H9 (cell line): ENCODE data around the gene TMEM272. TPM values are rescaled to one million over a fixed set of nuclear protein-coding genes. Genes with fewer than 3 reads are reported as not detected.

Experiments
- DNase-seq: peaks from one replicate; pipeline ENCODE4 v3.0.0-alpha.2; 2017
- H2AFZ ChIP-seq: one replicate; pipeline ENCODE4 v1.6.1; 2013; ENCODE audit warnings: mild to moderate bottlenecking, low read length, control low read depth, moderate library complexity
- H2AK5ac ChIP-seq: 2 replicates; pipeline ENCODE4 v1.6.1; 2013; ENCODE audit warnings: low read length, control low read depth, mixed read lengths; ENCODE audit not compliant: insufficient read length
- H2BK120ac ChIP-seq: one replicate; pipeline ENCODE4 v1.6.1; 2013; ENCODE audit warnings: low read depth, mild to moderate bottlenecking, low read length, control low read depth, inconsistent platforms; ENCODE audit not compliant: poor library complexity, severe bottlenecking
- H2BK12ac ChIP-seq: 2 replicates; pipeline ENCODE4 v1.6.1; 2013; ENCODE audit warnings: low read length, control low read depth, mixed read lengths, low read depth; ENCODE audit not compliant: insufficient read length
- H2BK15ac ChIP-seq: 2 replicates; pipeline ENCODE4 v1.6.1; 2013; ENCODE audit warnings: low read depth, low read length, control low read depth
- H2BK20ac ChIP-seq: one replicate; pipeline ENCODE4 v1.6.1; 2013; ENCODE audit warnings: low read depth, mild to moderate bottlenecking, low read length, control low read depth, inconsistent platforms; ENCODE audit not compliant: poor library complexity, severe bottlenecking
- H2BK5ac ChIP-seq: 2 replicates; pipeline ENCODE4 v1.6.1; 2013; ENCODE audit warnings: low read length, control low read depth, mixed read lengths; ENCODE audit not compliant: insufficient read length
- H3K14ac ChIP-seq: 2 replicates; pipeline ENCODE4 v1.6.1; 2013; ENCODE audit warnings: low read length, control low read depth; ENCODE audit not compliant: insufficient read depth
- H3K18ac ChIP-seq: 2 replicates; pipeline ENCODE4 v1.6.1; 2013; ENCODE audit warnings: low read depth, mild to moderate bottlenecking, mixed read lengths, low read length, control low read depth; ENCODE audit not compliant: insufficient read length
- H3K23ac ChIP-seq: 2 replicates; pipeline ENCODE4 v1.6.1; 2013; ENCODE audit warnings: low read length, control low read depth, mixed read lengths, low read depth; ENCODE audit not compliant: insufficient read length
- H3K23me2 ChIP-seq: 2 replicates; pipeline ENCODE4 v1.6.1; 2013; ENCODE audit warnings: low read depth, mild to moderate bottlenecking, mixed read lengths, low read length, control low read depth; ENCODE audit not compliant: insufficient read length, poor library complexity, severe bottlenecking
- H3K27ac ChIP-seq: 2 replicates; pipeline ENCODE4 v1.5.1; 2013; ENCODE audit warnings: low read length, control low read depth, mixed read lengths, low read depth; ENCODE audit not compliant: insufficient read length
- H3K27me3 ChIP-seq: 2 replicates; pipeline ENCODE4 v1.6.1; 2013; ENCODE audit warnings: low read length, control low read depth, inconsistent platforms; ENCODE audit not compliant: insufficient read depth
- H3K4ac ChIP-seq: 2 replicates; pipeline ENCODE4 v1.6.1; 2013; ENCODE audit warnings: low read depth, mild to moderate bottlenecking, control low read depth, inconsistent platforms, low read length, moderate library complexity
- H3K4me1 ChIP-seq: 2 replicates; pipeline ENCODE4 v1.6.1; 2013; ENCODE audit warnings: low read length, control low read depth, inconsistent platforms; ENCODE audit not compliant: insufficient read depth
- H3K4me2 ChIP-seq: 2 replicates; pipeline ENCODE4 v1.6.1; 2013; ENCODE audit warnings: low read length, control low read depth, mixed read lengths; ENCODE audit not compliant: insufficient read length, insufficient read depth
- H3K56ac ChIP-seq: 2 replicates; pipeline ENCODE4 v1.6.1; 2013; ENCODE audit warnings: low read depth, mild to moderate bottlenecking, mixed read lengths, low read length, control low read depth; ENCODE audit not compliant: insufficient read length
- H3K79me1 ChIP-seq: 2 replicates; pipeline ENCODE4 v1.6.1; 2013; ENCODE audit warnings: low read depth, mild to moderate bottlenecking, moderate library complexity, low read length, control low read depth, inconsistent platforms; ENCODE audit not compliant: insufficient read depth, poor library complexity, severe bottlenecking
- H3K79me2 ChIP-seq: 2 replicates; pipeline ENCODE4 v1.6.1; 2013; ENCODE audit warnings: low read length, control low read depth, inconsistent platforms; ENCODE audit not compliant: insufficient read depth
- H3K9ac ChIP-seq: 2 replicates; pipeline ENCODE4 v1.6.1; 2013; ENCODE audit warnings: low read length, control low read depth, mixed read lengths; ENCODE audit not compliant: insufficient read length; ENCODE audit errors: extremely low read depth
- H3K9me3 ChIP-seq: one replicate; pipeline ENCODE4 v1.6.1; 2013; ENCODE audit warnings: low read depth, low read length, inconsistent platforms; ENCODE audit not compliant: control insufficient read depth
- H3T11ph ChIP-seq: one replicate; pipeline ENCODE4 v1.6.1; 2013; ENCODE audit warnings: mild to moderate bottlenecking, low read length, control low read depth, inconsistent platforms
- H4K20me1 ChIP-seq: one replicate; pipeline ENCODE4 v1.6.1; 2013; ENCODE audit not compliant: control insufficient read depth, insufficient read length, insufficient read depth
- H4K5ac ChIP-seq: 2 replicates; pipeline ENCODE4 v1.6.1; 2013; ENCODE audit warnings: low read depth, mild to moderate bottlenecking, mixed read lengths, low read length, control low read depth; ENCODE audit not compliant: insufficient read length
- H4K8ac ChIP-seq: replicated peaks from 2 replicates; pipeline ENCODE4 v1.6.1; 2013; ENCODE audit warnings: low read length, control low read depth, mixed read lengths, low read depth; ENCODE audit not compliant: insufficient read length
- H4K91ac ChIP-seq: 2 replicates; pipeline ENCODE4 v1.6.1; 2013; ENCODE audit warnings: low read depth, mild to moderate bottlenecking, moderate library complexity, mixed read lengths, low read length, control low read depth; ENCODE audit not compliant: insufficient read length
- H3K27ac Mint-ChIP-seq, 3 experiments: 2 replicates in 2 of 3; 3 replicates in 1 of 3; pipeline ENCODE4 v1.8.0; 2020 to 2021; ENCODE audit warnings: mixed read lengths in 3 of 3, mild to moderate bottlenecking in 1 of 3, moderate library complexity in 1 of 3
- H3K27me3 Mint-ChIP-seq: 2 replicates; pipeline ENCODE4 v1.8.0; 2021; ENCODE audit warnings: low read depth, mild to moderate bottlenecking, moderate library complexity, mixed read lengths
- H3K36me3 Mint-ChIP-seq, 3 experiments: 2 replicates in 2 of 3; 3 replicates in 1 of 3; pipeline ENCODE4 v1.8.0; 2020 to 2021; ENCODE audit warnings: low read depth in 3 of 3, mixed read lengths in 3 of 3; ENCODE audit not compliant: insufficient read depth in 1 of 3
- H3K4me1 Mint-ChIP-seq, 2 experiments: 2 replicates each; pipeline ENCODE4 v1.8.0; 2020; ENCODE audit warnings: mixed read lengths in 2 of 2
- H3K4me3 Mint-ChIP-seq, 2 experiments: 2 replicates in 1 of 2; 3 replicates in 1 of 2; pipeline ENCODE4 v1.8.0; 2020 to 2021; ENCODE audit warnings: mild to moderate bottlenecking in 2 of 2, mixed read lengths in 2 of 2, moderate library complexity in 1 of 2
- H3K9me3 Mint-ChIP-seq, 2 experiments: 2 replicates in 1 of 2; 3 replicates in 1 of 2; pipeline ENCODE4 v1.8.0; 2020; ENCODE audit warnings: mild to moderate bottlenecking in 2 of 2, mixed read lengths in 2 of 2, moderate library complexity in 1 of 2
- WGBS: extraction: QIAGEN DNeasy Blood & Tissue Kit; methylation state at CpG from one replicate; pipeline ENCODE4 v1.1.7; 2013; ENCODE audit warnings: missing lambda C conversion rate, low lambda C conversion rate, mixed read lengths; ENCODE audit not compliant: insufficient read length; ENCODE audit errors: extremely low coverage; 5-methylcytosine and 5-hydroxymethylcytosine counted together
- total RNA-seq: library from RNA; stranded (reverse); gene quantifications from 2 replicates; pipeline ENCODE4 v1.2.1, GENCODE V29; 2021
- TF ChIP-seq, protein P1 (sequence below): fragments of 200-600 bp; sonication (generic); conservative IDR thresholded peaks from 3 replicates; pipeline ENCODE4 v1.8.0; 2021; ENCODE audit warnings: antibody characterized with exemption, mild to moderate bottlenecking

TMEM272 gene
- total RNA-seq, 1 experiment from 2014 or later: not detected

DNA sequence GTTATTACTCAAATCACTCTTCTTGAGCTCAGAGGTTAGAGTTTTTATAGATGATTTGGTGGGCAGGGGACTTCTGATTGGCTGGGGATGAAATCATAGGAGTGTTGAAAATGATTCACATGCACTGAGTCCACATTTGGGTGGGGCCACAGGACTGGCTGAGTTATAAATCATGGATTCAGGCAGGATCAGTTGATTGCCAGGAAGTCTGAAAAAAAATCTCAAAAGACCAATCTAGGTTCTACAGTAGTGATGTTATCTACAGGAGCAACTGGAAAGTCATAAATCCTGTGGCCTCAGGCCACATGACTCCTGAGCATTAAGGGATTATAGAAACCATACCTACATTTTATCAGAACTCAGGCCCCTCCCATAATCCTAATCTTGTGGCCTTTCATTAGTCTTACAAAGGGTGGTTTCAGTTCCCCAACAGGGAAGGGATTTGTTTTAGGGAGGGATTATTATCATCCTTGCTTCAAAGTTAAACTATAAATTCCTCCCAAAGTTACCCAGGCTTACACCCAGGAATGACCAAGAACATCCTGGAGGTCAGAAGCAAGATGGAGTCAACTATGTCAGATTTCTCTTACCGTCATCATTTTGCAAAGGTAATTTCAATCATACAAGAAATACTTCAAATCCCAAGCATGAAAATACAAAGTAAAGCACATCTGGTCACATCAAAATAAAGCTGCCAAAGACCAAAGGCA, 11.2 kb upstream of the TMEM272 start:
- H2AK5ac ChIP-seq: no peak overlapping the region
- H3K27me3 ChIP-seq: no peaks in the 10 kb centered on the region
- no peak overlapping the region for H3K4ac ChIP-seq
- no peak overlapping the region for H2AFZ ChIP-seq
- H3T11ph ChIP-seq: no peak overlapping the region
- H4K8ac ChIP-seq: no peak overlapping the region
- no peaks in the 10 kb centered on the region for H3K9me3 ChIP-seq
- no peak overlapping the region for H3K27ac ChIP-seq
- H4K5ac ChIP-seq: no peak overlapping the region
- no peak overlapping the region for H4K91ac ChIP-seq
- no peaks in the 10 kb centered on the region for H4K20me1 ChIP-seq
- H2BK5ac ChIP-seq: no peak overlapping the region
- Mint-ChIP-seq H3K36me3 (no peaks in the 10 kb centered on the region), H3K4me3 (no peak overlapping the region), H3K9me3 (no peaks in the 10 kb centered on the region), H3K27me3 (peaks cover 7% of the 10 kb centered on the region; the same call in 1 of the 2 replicates), H3K27ac (no peak overlapping the region), H3K4me1 (peaks cover 7 to 11% of the 10 kb centered on the region in 2 experiments)
- no CpG with 5 or more reads among the region's 1 CpG for whole genome bisulfite sequencing
- H3K18ac ChIP-seq: no peak overlapping the region
- H2BK120ac ChIP-seq: no peak overlapping the region
- no peak overlapping the region for H3K9ac ChIP-seq
- H3K4me2 ChIP-seq: no peak overlapping the region
- no peaks in the 10 kb centered on the region for H3K79me1 ChIP-seq
- H2BK12ac ChIP-seq: no peak overlapping the region
- TF ChIP-seq, protein P1, sequence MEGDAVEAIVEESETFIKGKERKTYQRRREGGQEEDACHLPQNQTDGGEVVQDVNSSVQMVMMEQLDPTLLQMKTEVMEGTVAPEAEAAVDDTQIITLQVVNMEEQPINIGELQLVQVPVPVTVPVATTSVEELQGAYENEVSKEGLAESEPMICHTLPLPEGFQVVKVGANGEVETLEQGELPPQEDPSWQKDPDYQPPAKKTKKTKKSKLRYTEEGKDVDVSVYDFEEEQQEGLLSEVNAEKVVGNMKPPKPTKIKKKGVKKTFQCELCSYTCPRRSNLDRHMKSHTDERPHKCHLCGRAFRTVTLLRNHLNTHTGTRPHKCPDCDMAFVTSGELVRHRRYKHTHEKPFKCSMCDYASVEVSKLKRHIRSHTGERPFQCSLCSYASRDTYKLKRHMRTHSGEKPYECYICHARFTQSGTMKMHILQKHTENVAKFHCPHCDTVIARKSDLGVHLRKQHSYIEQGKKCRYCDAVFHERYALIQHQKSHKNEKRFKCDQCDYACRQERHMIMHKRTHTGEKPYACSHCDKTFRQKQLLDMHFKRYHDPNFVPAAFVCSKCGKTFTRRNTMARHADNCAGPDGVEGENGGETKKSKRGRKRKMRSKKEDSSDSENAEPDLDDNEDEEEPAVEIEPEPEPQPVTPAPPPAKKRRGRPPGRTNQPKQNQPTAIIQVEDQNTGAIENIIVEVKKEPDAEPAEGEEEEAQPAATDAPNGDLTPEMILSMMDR: no peak
- H3K23ac ChIP-seq: no peak overlapping the region
- no peak overlapping the region for H3K14ac ChIP-seq
- no peak overlapping the region for H2BK20ac ChIP-seq
- H3K56ac ChIP-seq: no peak overlapping the region
- no peaks in the 10 kb centered on the region for H3K23me2 ChIP-seq
- no peak for DNase-seq
- H2BK15ac ChIP-seq: no peak overlapping the region
- no peaks in the 10 kb centered on the region for H3K79me2 ChIP-seq
- no peaks in the 10 kb centered on the region for H3K4me1 ChIP-seq
